ENCODE data around the gene CARS2. TPM values are rescaled to one million over a fixed set of nuclear protein-coding genes. Genes with fewer than 3 reads are reported as not detected.

The CARS2 gene
- total RNA-seq, 4 donors from 2014 or later: 27.4 to 229 (median 53.8) TPM

DNA sequence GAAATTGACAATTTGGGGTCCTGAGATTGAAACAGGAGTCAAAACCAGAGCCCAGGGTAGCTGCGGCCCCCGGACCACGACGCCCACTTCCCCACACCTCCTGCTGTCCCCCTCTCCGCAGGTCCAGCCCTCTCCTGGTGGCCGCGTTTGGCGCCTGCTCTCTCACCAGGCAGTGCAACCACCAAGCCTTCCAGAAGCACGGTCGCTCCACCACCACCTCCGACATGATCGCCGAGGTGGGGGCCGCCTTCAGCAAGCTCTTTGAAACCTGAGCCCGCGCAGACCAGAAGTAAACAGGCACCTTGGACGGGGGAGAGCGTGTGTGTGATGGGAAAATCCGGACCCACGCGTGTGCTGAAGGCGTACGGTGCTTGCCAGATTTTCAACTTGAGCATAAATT lies 67.7 kb downstream of the CARS2 start:
- intact Hi-C loops (cut with DNase I; ENCODE audit: low total_unique reads): no loop called here
- no peak for DNase-seq

DNA sequence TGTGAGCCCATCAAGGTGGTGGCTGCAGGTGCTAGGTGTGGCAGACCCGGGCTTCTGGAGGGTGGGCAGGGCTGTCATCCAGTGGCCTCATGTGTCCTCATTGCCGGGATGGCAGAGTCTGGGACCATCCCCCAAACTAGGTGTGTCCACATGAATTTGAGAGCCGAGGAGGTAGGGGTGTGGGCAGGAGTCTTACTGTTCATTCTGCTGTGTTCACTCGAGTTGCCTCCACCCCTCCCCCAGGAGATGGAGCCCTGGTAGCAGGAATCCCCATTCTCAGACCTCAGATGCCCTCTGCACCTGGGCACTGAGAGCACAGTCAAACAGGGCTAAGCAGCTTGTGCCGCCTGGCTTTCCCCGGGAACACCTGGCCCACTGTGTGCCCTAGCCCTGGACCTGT lies 68.2 kb downstream of the CARS2 start:
- intact Hi-C loops (cut with DNase I; ENCODE audit: low total_unique reads): no loop called here

More for the DNA sequence above, 67.7 kb downstream of the CARS2 start:
- Histone ChIP-seq H3K4me1 (no peaks in the 10 kb centered on the region), H3K27ac (no peak overlapping the region), H3K4me3 (no peak overlapping the region), H3K36me3 (no peaks in the 10 kb centered on the region), H3K9me3 (no peaks in the 10 kb centered on the region), H3K27me3 (no peaks in the 10 kb centered on the region)
- no peak for TF ChIP-seq CTCF (IDR thresholded peaks at IDR 0.05)
- no peak for TF ChIP-seq POLR2A (IDR thresholded peaks at IDR 0.05)

GRCh38 chr13:110637275-110637674 lies 68.6 kb downstream of the CARS2 start:
- no peak overlapping the region for H3K4me3 ChIP-seq
- no peak overlapping the region for H3K27ac ChIP-seq
- no peaks in the 10 kb centered on the region for H3K36me3 ChIP-seq
- DNase-seq: no peak
- H3K9me3 ChIP-seq: no peaks in the 10 kb centered on the region
- intact Hi-C loops (cut with DNase I; ENCODE audit: low total_unique reads): no loop called here
- TF ChIP-seq POLR2A (IDR thresholded peaks at IDR 0.05): no peak
- no peak for TF ChIP-seq CTCF (IDR thresholded peaks at IDR 0.05)
- no peaks in the 10 kb centered on the region for H3K27me3 ChIP-seq
- no peaks in the 10 kb centered on the region for H3K4me1 ChIP-seq

More for the DNA sequence above, 68.2 kb downstream of the CARS2 start:
- no peak overlapping the region for H3K27ac ChIP-seq
- no peaks in the 10 kb centered on the region for H3K4me1 ChIP-seq
- no peaks in the 10 kb centered on the region for H3K27me3 ChIP-seq
- H3K9me3 ChIP-seq: no peaks in the 10 kb centered on the region
- no peak for TF ChIP-seq POLR2A (IDR thresholded peaks at IDR 0.05)
- TF ChIP-seq CTCF (IDR thresholded peaks at IDR 0.05): no peak
- no peak for DNase-seq
- no peak overlapping the region for H3K4me3 ChIP-seq
- no peaks in the 10 kb centered on the region for H3K36me3 ChIP-seq

DNA sequence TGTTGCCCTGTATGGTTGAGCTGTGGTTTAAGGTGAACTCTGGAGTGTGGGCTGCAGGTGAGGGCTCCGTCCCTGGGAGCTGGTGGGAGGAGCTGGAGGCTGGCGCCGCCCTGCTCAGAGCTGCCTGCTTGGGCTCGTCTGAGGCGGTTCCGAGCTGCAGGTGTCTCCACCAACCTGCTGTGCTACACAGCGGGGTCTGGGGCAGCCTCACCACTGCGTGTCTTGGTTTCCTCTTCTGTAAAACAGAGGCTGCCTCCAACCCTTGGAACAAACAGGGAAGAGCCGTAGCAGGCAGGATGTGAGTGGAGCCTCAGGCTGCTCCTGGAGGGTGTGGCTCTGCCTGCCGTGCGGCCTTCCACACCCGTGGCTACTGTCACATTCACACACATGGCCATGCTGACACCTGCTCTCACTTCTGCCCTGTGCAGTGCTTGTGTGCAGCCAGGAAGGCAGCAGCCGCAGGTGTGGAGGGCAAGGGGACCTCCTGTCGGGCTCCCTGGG lies 69.2 kb downstream of the CARS2 start:
- Histone ChIP-seq H3K4me3 (no peak overlapping the region), H3K36me3 (no peaks in the 10 kb centered on the region), H3K27ac (no peak overlapping the region), H3K4me1 (no peaks in the 10 kb centered on the region), H3K9me3 (no peaks in the 10 kb centered on the region), H3K27me3 (no peaks in the 10 kb centered on the region)
- no peak for TF ChIP-seq CTCF (IDR thresholded peaks at IDR 0.05)
- TF ChIP-seq POLR2A (IDR thresholded peaks at IDR 0.05): no peak
- intact Hi-C loops (cut with DNase I; ENCODE audit: low total_unique reads): no loop called here
- DNase-seq: no peak

DNA sequence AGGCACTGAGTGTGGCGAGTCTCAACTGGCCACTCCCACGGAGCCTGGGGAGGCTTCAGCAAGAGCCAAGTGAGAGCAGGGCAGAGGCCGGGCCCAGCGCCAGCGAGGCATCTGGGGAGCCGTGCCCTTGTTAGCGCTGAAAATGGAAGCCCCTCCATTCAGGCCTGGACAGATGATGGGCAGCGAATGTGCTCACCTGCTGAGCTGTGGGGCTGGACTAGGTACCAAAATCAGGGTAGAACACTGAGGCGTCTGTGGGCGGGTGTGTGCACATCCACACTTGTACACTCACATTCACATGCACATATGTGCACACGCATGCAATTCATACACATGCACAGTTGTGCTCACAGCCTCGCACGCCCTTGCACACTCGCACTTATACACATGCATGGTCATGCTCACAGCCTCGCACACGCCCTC lies 69.9 kb downstream of the CARS2 start:
- Histone ChIP-seq H3K36me3 (no peaks in the 10 kb centered on the region), H3K27ac (no peak overlapping the region), H3K4me3 (no peak overlapping the region), H3K27me3 (no peaks in the 10 kb centered on the region), H3K4me1 (no peaks in the 10 kb centered on the region), H3K9me3 (no peaks in the 10 kb centered on the region)
- DNase-seq: no peak
- intact Hi-C loops (cut with DNase I; ENCODE audit: low total_unique reads): no loop called here
- TF ChIP-seq CTCF (IDR thresholded peaks at IDR 0.05) (no peak), POLR2A (IDR thresholded peaks at IDR 0.05) (no peak)

Data from uterus (tissue), 4 donors.